Natural killer cell (primary cell): ENCODE data around the gene NOS1AP. TPM values are rescaled to one million over a fixed set of nuclear protein-coding genes. Genes with fewer than 3 reads are reported as not detected.

ENCODE experiments used
- ATAC-seq, 3 donors: fragments of 150-1000 bp in 2 of 3; fragments of 200-7000 bp in 1 of 3; cut with Tn5 transposase; 1 replicate in 1 of 3; 2 replicates in 2 of 3; pipeline ENCODE4 v1.10.0; 2021; ENCODE audit warnings: mild to moderate bottlenecking in 2 of 3, moderate library complexity in 2 of 3
- DNase-seq, 2 donors: peaks; one replicate each; pipeline versions ENCODE4 v3.0.0 to v3.0.0-alpha.2; 2013 to 2021; ENCODE audit warnings: mixed read lengths in 1 of 2
- H3K27ac ChIP-seq: one replicate; pipeline ENCODE4 v1.5.1; 2013; ENCODE audit warnings: mild to moderate bottlenecking, low read length
- H3K27me3 ChIP-seq: one replicate; pipeline ENCODE4 v1.6.1; 2013; ENCODE audit warnings: low read length; ENCODE audit not compliant: control insufficient read depth, insufficient read depth
- H3K36me3 ChIP-seq: one replicate; pipeline ENCODE4 v1.6.1; 2013; ENCODE audit warnings: low read length; ENCODE audit not compliant: control insufficient read depth, insufficient read depth
- H3K4me1 ChIP-seq: one replicate; pipeline ENCODE4 v1.6.1; 2013; ENCODE audit warnings: low read length; ENCODE audit not compliant: control insufficient read depth, insufficient read depth
- H3K4me3 ChIP-seq: one replicate; pipeline ENCODE4 v1.5.1; 2013; ENCODE audit warnings: low read length
- H3K9me3 ChIP-seq: one replicate; pipeline ENCODE4 v1.6.1; 2013; ENCODE audit warnings: low read length; ENCODE audit not compliant: control insufficient read depth, insufficient read depth
- H3K27ac Mint-ChIP-seq, 2 donors: one replicate each; pipeline ENCODE4 v1.8.0; 2022; ENCODE audit warnings: mild to moderate bottlenecking in 2 of 2, mixed read lengths in 2 of 2, moderate library complexity in 1 of 2
- H3K27me3 Mint-ChIP-seq, 2 donors: one replicate each; pipeline ENCODE4 v1.8.0; 2022; ENCODE audit warnings: low read depth in 2 of 2, mixed read lengths in 2 of 2
- H3K36me3 Mint-ChIP-seq: one replicate; pipeline ENCODE4 v1.8.0; 2022; ENCODE audit warnings: mixed read lengths
- H3K4me1 Mint-ChIP-seq, 2 donors: one replicate each; pipeline ENCODE4 v1.8.0; 2022; ENCODE audit warnings: mixed read lengths in 2 of 2
- H3K4me3 Mint-ChIP-seq: one replicate; pipeline ENCODE4 v1.8.0; 2022; ENCODE audit warnings: mild to moderate bottlenecking, moderate library complexity, mixed read lengths
- H3K9me3 Mint-ChIP-seq, 2 donors: one replicate each; pipeline ENCODE4 v1.8.0; 2022; ENCODE audit warnings: mixed read lengths in 2 of 2
- CTCF ChIP-seq: fragments of 200-600 bp; IDR thresholded peaks from one replicate; pipeline ENCODE4 v1.8.0; 2022; ENCODE audit warnings: antibody characterized with exemption
- WGBS: methylation state at CpG from one replicate; pipeline ENCODE4 v1.1.7; 2013; ENCODE audit warnings: missing lambda C conversion rate; ENCODE audit not compliant: insufficient coverage; 5-methylcytosine and 5-hydroxymethylcytosine counted together
- intact Hi-C: fragments of 100-400 bp; cut with micrococcal nuclease; formaldehyde crosslinking; loops from one replicate; pipeline ENCODE4 v1.14.2; 2022
- total RNA-seq, 4 donors: library from RNA; stranded (reverse); fragments of 120-200 nt in 1 of 4; gene quantifications; one replicate each; pipeline versions ENCODE4 v1.2.3 to v1.2.4, GENCODE V29; 2013 to 2022

Gene NOS1AP
- total RNA-seq, 3 donors from 2014 or later (not counting 1 experiment from before 2014, with no cell fraction given) = 0.09 to 0.20 TPM; not detected in 1

- WGBS = 91% methylated on average over 5 of the region's 5 CpGs
- Histone ChIP-seq H3K9me3 (no peaks in the 10 kb centered on the region), H3K27ac (no peak within 1 kb of the TSS), H3K27me3 (no peaks in the 10 kb centered on the region), H3K4me1 (peaks cover 13% of the 10 kb centered on the region), H3K36me3 (no peaks in the 10 kb centered on the region), H3K4me3 (no peak within 1 kb of the TSS)
- no peak for ATAC-seq
- peaks cover 16 to 17% of the 10 kb centered on the region in 2 donors for H3K4me1 Mint-ChIP-seq
- TF ChIP-seq CTCF = no peak
- H3K36me3 Mint-ChIP-seq = no peaks in the 10 kb centered on the region
- H3K9me3 Mint-ChIP-seq = no peaks in the 10 kb centered on the region
- H3K27me3 Mint-ChIP-seq = no peaks in the 10 kb centered on the region
- no peak within 1 kb of the TSS for H3K27ac Mint-ChIP-seq
- H3K4me3 Mint-ChIP-seq = no peak within 1 kb of the TSS
- no peak for DNase-seq
- intact Hi-C loops = no loop called here
Measured at GRCh38 chr1:162376691-162377090, 307.2 kb downstream of the NOS1AP start, which contains the start of gene SPATA46. Gene SPATA46, minus strand, starts transcription at chr1:162376854. Its CDS starts 64 bp downstream, at chr1:162376790.

GRCh38 chr1:162380061-162380846 lies 310.8 kb downstream of the NOS1AP start:
- Histone ChIP-seq H3K27ac (no peak overlapping the region), H3K36me3 (no peaks in the 10 kb centered on the region), H3K4me3 (no peak overlapping the region), H3K9me3 (no peaks in the 10 kb centered on the region), H3K4me1 (no peaks in the 10 kb centered on the region), H3K27me3 (no peaks in the 10 kb centered on the region)
- DNase-seq = no peak
- H3K36me3 Mint-ChIP-seq = no peaks in the 10 kb centered on the region
- intact Hi-C loops = loop anchor here (10.0 kb wide), 1 partner anchor 55 kb away; no protein-coding TSS in a partner anchor
- no peaks in the 10 kb centered on the region for H3K9me3 Mint-ChIP-seq
- H3K4me3 Mint-ChIP-seq = no peak overlapping the region
- WGBS = 65% methylated on average over 5 of the region's 6 CpGs
- no peaks in the 10 kb centered on the region for H3K27me3 Mint-ChIP-seq
- no peak overlapping the region for H3K27ac Mint-ChIP-seq
- TF ChIP-seq CTCF = no peak
- ATAC-seq = no peak
- peaks cover 0 to 7% of the 10 kb centered on the region in 2 donors for H3K4me1 Mint-ChIP-seq

GRCh38 chr1:162381383-162381782 lies 311.9 kb downstream of the NOS1AP start, which contains the start of gene C1orf226:
Gene C1orf226, plus strand, starts transcription at chr1:162381728. Its CDS starts 174 bp downstream, at chr1:162381902.
- no peaks in the 10 kb centered on the region for H3K27me3 Mint-ChIP-seq
- no peak within 1 kb of the TSS for H3K4me3 Mint-ChIP-seq
- no peak within 1 kb of the TSS for H3K4me3 ChIP-seq
- H3K4me1 ChIP-seq = no peaks in the 10 kb centered on the region
- H3K9me3 Mint-ChIP-seq = no peaks in the 10 kb centered on the region
- H3K36me3 Mint-ChIP-seq = no peaks in the 10 kb centered on the region
- H3K36me3 ChIP-seq = no peaks in the 10 kb centered on the region
- H3K27ac Mint-ChIP-seq = no peak within 1 kb of the TSS
- no peak for DNase-seq
- 90% methylated on average over 3 of the region's 3 CpGs for WGBS
- H3K27ac ChIP-seq = no peak within 1 kb of the TSS
- H3K27me3 ChIP-seq = no peaks in the 10 kb centered on the region
- intact Hi-C loops = loop anchor here (10.0 kb wide), 1 partner anchor 53 kb away; no protein-coding TSS in a partner anchor
- no peaks in the 10 kb centered on the region for H3K9me3 ChIP-seq
- no peak for TF ChIP-seq CTCF
- no peak for ATAC-seq
- H3K4me1 Mint-ChIP-seq = peaks cover 0 to 9% of the 10 kb centered on the region in 2 donors
